ENCODE results near the gene PLD3.

DNA sequence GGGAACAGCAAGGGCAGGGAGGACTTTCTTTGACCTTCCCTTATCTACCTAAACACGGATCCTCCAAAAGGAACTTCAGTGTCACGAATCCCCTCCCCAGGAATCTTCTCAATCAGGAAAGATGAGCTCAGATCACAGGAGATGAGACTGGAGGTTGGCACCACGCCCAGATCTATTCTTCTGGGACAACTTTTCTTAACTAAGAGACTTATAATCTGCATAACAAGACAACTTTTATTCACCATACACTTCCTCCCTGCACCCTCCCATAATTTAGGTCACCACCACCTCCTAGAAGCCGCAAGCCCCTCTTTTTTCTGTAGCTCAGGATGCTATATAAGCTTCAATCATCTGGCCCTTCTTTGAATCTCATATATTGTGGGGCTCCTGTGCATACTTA, 44.2 kb upstream of the PLD3 start:
- TF ChIP-seq, protein P1, sequence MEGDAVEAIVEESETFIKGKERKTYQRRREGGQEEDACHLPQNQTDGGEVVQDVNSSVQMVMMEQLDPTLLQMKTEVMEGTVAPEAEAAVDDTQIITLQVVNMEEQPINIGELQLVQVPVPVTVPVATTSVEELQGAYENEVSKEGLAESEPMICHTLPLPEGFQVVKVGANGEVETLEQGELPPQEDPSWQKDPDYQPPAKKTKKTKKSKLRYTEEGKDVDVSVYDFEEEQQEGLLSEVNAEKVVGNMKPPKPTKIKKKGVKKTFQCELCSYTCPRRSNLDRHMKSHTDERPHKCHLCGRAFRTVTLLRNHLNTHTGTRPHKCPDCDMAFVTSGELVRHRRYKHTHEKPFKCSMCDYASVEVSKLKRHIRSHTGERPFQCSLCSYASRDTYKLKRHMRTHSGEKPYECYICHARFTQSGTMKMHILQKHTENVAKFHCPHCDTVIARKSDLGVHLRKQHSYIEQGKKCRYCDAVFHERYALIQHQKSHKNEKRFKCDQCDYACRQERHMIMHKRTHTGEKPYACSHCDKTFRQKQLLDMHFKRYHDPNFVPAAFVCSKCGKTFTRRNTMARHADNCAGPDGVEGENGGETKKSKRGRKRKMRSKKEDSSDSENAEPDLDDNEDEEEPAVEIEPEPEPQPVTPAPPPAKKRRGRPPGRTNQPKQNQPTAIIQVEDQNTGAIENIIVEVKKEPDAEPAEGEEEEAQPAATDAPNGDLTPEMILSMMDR (IDR thresholded peaks at IDR 0.05) = no peak
- TF ChIP-seq POLR2A (IDR thresholded peaks at IDR 0.05) = no peak

All from body of pancreas (tissue), 4 donors.